GM12801 (cell line): ENCODE data around the gene SLC26A1.

Experiments
- TF ChIP-seq, protein P1 (sequence below): IDR thresholded peaks from one replicate; pipeline ENCODE4 v1.5.1; 2011; ENCODE audit warnings: control low read depth; ENCODE audit not compliant: insufficient read length; ENCODE audit errors: extremely low read depth

Gene SLC26A1

DNA sequence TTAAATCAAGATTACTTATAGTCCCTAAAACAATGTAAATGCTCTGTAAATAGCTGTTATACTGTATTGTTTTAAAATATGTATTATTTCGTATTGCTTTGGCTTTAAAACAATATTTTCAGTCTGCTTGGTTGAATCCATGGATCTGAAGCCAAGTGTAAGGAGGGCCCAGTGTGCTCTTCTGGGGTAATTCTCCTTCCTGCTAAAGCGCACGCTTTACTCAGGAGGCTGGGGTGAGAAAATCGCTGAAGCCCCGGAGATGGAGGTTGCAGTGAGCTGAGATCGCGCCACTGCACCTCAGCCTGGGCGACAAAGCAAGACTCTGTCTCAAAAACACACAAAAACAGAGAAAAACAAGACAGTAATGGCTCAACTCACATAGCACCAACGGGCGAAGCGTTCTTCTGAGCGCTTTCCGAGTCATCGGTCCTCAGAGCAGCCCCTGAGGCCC lies 6.8 kb downstream of the SLC26A1 start:
- TF ChIP-seq, protein P1, sequence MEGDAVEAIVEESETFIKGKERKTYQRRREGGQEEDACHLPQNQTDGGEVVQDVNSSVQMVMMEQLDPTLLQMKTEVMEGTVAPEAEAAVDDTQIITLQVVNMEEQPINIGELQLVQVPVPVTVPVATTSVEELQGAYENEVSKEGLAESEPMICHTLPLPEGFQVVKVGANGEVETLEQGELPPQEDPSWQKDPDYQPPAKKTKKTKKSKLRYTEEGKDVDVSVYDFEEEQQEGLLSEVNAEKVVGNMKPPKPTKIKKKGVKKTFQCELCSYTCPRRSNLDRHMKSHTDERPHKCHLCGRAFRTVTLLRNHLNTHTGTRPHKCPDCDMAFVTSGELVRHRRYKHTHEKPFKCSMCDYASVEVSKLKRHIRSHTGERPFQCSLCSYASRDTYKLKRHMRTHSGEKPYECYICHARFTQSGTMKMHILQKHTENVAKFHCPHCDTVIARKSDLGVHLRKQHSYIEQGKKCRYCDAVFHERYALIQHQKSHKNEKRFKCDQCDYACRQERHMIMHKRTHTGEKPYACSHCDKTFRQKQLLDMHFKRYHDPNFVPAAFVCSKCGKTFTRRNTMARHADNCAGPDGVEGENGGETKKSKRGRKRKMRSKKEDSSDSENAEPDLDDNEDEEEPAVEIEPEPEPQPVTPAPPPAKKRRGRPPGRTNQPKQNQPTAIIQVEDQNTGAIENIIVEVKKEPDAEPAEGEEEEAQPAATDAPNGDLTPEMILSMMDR = no peak

GRCh38 chr4:985123-985830 lies 7.9 kb downstream of the SLC26A1 start:
- TF ChIP-seq, protein P1 = no peak

DNA sequence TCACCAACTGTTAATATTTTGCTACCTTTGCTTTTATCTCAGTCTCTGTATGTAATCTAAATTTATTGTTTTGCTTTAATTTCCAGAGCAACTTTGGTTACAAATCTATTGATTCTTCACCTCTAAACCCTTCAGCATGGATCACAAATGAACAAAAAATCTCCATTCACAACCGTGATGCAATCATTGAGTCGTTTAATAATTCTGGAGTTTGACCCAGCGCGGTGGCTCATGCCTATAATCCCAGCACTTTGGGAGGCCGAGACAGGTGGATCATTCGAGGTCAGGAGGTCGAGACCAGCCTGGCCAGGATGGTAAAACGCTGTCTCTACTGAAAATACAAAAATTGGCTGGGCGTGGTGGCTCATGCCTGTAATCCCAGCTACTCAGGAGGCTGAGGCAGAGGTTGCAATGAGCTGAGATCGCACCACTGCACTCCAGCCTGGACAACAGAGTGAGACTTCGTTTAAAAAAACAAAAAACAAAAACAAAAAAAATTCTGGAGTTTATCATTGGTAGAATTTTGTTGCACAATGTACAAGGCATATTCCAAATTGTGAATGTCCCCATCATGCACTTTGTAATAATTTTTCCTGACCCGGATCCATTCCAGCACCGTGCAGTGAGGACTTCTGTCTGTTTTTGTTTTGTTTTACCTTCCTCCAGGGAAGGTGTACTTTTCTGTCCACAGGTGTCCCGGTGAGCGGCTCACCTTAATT lies 8.7 kb downstream of the SLC26A1 start:
- TF ChIP-seq, protein P1 = no peak

- TF ChIP-seq, protein P1 = no peak
Observed at GRCh38 chr4:982814-983213, 10.4 kb downstream of the SLC26A1 start.

DNA sequence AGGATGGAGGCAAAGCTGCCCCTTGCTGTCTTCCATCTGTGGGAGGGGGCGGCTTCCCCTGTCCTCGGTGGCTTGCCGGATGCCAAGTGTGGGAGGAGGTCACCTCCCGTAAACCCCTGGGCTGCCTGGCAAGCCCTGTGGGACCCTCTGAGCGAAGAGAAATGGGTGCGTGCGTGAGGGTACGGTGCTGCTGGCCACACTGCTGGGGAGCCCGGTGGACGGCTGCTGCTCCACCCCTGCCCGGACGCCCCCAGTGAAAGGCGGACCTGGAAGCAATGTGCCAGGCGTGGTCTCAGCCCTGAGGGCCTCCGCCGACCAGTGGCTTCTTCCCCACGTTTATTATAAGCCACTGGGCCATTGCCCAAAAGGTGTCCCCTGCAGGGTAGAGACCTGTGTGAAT lies 10.9 kb downstream of the SLC26A1 start:
- TF ChIP-seq, protein P1 = no peak

- TF ChIP-seq, protein P1 = no peak
Observed at GRCh38 chr4:978957-979701, 14.1 kb downstream of the SLC26A1 start.

DNA sequence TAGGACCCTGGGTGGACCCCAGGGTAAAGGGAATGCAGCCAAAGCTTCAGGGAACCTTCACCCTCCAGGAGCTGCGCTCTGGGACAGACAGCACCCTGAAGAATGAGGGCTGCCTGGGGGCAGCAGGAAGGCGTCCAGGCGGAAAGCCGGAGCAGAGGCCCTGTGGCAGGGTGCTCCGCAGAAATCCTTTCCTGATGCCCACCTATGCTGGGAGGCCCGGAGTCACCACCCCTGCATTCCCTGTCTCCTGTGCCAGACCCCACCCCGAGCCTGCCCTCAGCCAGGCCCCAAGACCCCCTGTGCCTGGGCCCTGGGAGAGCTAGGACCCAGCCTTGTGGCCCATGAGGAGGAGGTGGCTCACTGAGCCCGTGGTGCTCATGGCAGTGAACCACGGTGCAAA lies 18.5 kb downstream of the SLC26A1 start:
- TF ChIP-seq, protein P1 = no peak
